Measurements from ENCODE around the gene SP6.

SP6 gene

DNA sequence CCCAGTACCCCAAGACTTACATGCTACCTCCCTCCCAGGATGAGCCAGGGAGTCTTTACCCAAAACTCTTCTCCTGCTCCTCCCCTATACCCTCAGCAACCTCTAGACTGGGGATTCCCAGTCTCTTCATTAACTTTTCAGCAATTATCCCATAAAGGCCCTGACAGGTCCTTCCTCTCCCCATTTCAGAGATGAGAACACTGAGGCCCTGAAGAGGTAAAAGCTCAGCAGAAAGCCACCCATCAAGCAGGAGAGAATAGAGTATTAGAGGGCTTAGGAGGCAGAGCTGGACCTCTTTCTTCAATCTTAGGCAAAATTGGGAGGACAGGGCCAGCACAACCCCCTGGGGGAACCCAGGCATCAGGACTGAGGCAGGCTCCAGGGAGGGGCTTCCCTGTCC lies 5.9 kb upstream of the SP6 start:
- DNase-seq (ENCODE audit: low spot score): no peak

GRCh38 chr17:47855737-47856136 lies 4.8 kb upstream of the SP6 start:
- no peak for DNase-seq (ENCODE audit: low spot score)

DNA sequence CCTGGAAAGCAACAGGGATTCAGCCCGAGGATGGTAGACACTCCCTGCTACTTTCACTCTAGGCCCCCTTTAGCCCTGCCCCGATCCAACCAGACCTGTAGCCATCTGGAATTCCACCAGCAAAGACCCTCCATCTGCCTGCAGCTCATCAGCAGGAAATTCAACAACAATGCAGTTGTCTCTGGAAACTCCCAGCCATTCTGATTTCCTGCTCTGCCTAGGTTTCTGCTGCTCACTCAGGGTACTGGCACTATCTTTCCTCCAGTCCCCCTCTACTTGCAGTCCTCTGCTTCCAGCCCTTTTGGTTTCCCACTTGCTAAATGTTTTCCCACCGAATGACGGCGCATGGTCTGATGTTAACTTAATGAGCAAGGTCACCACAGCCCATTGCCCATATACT lies 2.7 kb upstream of the SP6 start:
- no peak for DNase-seq (ENCODE audit: low spot score)

- DNase-seq (ENCODE audit: low spot score): no peak
These were observed 1.4 kb upstream of the SP6 start for GRCh38 chr17:47852113-47852949.

DNA sequence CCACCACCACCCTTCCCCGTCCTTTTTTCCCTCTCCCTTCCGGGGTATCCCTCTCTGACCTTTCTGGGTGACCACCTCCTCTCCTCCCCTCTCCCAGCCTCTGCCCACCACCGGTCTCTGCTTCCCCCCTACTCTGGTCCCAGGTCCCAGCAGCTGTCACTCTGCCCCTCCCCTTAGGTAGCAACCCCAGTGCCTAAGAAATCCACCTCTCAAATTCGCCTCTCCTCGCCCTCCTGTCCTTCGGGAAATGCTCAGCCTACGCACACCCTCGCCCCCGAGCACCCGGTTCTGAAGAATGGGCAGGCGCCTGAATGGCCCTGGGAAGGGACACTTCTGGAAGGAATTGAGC lies 775 bp upstream of the SP6 start:
- DNase-seq (ENCODE audit: low spot score): no peak

- no peak for DNase-seq (ENCODE audit: low spot score)
These were observed 631 bp downstream of the SP6 start for GRCh38 chr17:47850373-47850691.

DNA sequence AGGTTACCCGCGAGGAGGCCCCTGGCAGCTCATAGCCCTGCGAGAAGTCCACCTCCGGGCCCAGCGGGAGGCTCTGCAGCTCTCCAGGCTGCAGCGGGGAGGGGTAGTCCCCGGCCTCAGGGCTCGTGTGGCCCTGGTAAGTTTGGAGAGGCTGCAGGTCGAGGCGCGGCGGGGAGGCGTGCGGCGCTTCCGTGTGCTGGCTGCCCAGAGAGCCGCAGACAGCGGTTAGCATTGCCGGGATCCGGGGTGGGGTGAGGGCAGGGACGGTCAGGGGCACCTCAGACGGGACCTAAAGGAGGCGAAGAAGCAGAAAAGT lies 2.8 kb downstream of the SP6 start:
- DNase-seq (ENCODE audit: low spot score): no peak

- DNase-seq (ENCODE audit: low spot score): no peak
These were observed 3.4 kb downstream of the SP6 start for GRCh38 chr17:47847341-47848197.

DNA sequence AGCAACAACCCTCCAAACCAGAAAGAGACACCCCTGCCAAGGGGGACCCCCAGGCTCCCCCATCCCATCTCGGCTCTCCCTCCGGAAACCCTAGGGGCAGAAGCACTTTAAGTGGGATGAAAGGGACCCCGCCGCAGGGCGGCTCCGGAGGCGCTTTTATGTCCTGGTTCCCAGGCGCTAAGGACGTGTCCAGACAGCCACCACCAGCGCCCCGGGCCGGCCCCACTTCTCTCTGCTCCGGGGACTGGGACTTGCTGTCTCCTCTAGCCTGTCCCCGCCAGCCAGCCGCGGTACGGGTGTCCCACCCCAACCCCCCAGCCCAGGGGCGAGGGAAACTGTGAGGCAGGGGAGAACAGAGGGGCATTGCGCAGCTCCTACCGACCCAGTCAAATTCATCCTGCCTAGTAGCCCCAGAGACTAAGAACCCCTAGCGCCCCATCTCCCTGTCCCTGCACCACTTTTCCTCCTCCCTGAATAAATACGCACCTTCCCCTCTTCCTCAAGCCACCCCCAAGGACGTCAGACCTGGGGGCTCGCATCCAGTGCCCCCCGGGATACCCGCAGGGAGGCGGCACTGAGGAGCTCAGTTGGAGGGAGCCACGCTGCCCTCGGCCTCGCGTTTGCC lies 4.1 kb downstream of the SP6 start:
- no peak for DNase-seq (ENCODE audit: low spot score)

GRCh38 chr17:47845716-47846075 lies 5.3 kb downstream of the SP6 start:
- DNase-seq (ENCODE audit: low spot score): no peak

DNA sequence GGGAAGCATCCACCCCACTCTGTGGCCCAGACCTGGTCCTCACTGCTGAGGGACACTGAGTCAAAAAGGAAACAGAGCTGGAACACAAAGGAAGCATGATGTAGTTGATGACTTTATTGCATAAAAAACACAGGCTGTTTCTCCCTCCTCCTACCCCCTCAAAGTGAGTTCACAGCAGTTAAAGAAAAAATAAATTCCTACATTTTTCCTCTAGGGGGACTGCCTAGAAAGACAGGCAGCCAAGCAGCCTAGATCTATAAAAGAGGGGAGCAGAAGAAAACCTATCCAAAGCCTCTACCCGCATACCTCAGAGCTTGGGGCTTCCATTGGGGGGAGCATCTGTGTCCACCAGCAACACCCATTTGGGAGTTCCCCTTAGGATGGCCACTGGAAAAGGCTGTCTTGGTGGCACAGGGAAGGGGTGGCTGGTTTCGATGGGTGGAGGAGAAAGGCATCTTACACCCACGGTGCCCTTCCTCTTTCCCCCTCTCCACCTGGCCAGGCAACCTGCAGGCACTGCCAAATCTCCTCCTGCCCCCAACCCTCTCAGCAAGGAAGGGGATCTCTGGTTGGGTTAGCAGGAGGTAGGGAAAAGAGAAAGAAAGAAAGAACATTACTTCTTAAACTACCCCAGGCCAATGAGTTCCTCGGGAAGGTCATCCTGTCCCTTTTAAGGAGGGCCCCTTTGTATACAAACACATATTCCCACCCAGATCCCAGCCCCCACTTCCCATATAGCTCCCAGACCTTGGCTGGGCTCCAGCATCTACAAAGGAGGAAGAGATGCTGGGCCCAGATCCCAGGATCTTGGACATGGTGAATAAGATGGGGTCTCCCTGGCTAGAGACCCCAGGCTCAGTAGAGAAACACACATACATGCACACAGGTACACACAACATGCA lies 5.9 kb downstream of the SP6 start:
- peak; percentile 67 for DNase-seq (ENCODE audit: low spot score)

DNA sequence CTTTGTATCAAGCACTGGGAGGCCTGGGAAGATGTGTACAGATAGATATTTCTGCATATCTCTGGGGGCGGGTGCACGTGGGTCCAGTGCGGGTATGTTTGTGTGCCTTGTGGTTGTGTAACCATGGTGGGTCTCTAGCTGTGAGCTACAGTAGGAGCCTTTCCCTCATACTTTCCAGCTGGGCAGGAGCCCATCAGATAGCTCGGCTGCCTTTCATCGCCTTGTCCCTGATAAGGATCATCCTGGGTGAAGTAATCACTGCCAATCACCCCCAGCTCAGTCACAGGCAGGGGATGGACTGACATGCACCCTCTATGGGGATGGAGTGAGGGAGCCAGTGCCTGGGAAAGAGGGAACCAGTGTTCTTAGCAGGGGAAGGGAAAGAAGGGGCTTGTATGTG lies 6.7 kb downstream of the SP6 start:
- no peak for DNase-seq (ENCODE audit: low spot score)

GRCh38 chr17:47843391-47843730 lies 7.6 kb downstream of the SP6 start:
- no peak for DNase-seq (ENCODE audit: low spot score)

DNA sequence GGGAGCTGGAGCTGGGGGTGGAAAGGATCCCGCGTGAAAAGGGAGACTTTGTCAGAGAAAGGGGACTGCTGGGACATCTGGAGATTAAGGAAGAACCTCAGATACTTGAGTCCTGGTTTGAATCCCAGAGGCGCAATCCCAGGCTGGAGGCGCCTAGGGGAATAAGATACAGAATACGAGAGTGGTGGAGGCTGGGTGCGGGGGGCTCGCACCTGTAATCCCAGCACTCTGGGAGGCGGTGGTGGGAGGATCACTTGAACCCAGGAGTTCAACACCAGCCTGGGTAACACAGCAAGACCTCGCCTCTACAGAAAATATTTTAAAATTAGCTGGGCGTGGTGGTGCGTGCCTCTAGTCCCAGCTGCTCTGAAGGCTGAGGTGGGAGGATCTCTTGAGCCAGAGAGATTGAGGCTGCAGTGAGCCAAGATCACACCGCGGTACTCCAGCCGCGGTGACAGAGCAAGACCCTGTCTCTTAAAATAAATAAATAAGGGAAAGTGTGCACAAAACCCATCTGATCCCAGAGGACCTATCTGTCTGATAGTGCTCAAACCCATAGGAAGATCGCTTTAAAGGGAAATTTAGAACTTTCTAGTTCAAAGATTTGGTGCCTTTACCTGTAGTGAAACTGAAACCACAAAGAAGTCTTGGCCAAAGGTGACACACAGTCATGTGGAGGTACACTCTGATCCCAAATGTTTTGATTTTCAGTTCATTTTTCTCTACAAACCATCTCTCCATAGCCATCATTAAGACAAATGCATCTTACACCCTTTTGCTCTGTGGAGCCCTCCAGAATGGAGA lies 9.3 kb downstream of the SP6 start:
- DNase-seq (ENCODE audit: low spot score): no peak

DNA sequence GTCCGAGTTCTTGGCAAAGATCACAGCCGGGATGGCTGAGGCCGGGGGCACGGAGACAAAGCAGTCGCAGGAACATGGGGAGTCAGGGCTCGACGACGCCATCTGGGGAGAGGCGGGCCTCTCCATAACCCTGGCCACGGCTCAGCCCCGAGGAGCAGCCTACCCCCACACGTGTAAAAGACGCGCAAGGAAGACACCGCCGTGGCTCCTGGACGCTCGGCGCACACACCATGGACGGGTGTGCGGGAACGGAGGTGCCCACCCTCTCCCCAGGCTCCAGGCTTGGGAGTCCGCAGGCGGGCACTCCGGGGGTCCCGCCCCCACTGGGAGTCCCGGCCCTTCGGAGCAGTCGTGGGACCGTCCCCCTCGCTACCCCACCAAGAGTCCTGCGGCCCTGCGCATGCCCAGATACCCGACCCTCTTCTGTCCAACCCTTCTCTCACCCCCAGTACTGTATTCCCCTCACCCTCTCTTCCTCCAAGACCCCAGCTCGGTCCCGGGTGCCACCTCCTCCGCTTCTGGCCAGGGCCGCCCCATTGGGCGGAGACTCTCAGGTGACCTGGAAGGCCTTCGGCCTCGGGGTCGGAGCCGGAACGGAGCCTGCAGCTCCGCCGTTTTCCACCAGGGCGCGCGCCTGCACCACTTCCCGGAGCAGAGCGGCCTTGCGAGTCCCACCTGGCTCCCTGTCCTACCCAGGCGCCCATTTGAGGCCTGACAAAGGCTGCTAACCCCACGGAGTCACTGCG lies 10.0 kb downstream of the SP6 start, which contains the start of gene SCRN2:
SCRN2 (minus strand) TSS at position 532 of the 746 bp plus-strand sequence; CDS start at position 102, 430 bp downstream.
- DNase-seq (ENCODE audit: low spot score): peak; percentile 91

GRCh38 chr17:47840001-47840741 lies 10.8 kb downstream of the SP6 start:
- no peak for DNase-seq (ENCODE audit: low spot score)

DNA sequence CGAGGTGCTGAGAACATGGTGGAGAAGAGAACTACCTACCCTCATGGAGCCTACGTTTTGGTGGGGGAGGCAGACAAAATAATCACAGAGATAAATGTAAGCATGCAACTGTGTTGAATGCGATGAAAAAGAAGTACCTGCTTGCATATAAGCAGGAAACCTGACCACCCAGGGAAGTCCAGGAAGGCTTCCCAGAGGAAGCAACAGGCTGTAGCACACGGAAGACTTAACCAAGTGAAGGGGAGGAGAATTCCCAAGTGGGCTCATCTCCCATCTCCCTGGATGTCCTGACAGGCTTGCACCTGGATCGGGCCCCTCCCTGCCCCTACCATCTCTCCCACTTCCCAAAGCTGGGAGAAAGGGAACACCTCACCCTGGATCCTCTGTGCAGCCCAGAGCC lies 11.9 kb downstream of the SP6 start:
- no peak for DNase-seq (ENCODE audit: low spot score)

- no peak for DNase-seq (ENCODE audit: low spot score)
These were observed 12.3 kb downstream of the SP6 start for GRCh38 chr17:47838636-47839035.

- no peak for DNase-seq (ENCODE audit: low spot score)
These were observed 13.4 kb downstream of the SP6 start for GRCh38 chr17:47837401-47838039.

GRCh38 chr17:47836601-47837000 lies 14.4 kb downstream of the SP6 start:
- DNase-seq (ENCODE audit: low spot score): no peak

Measured in AG08396 (cell line).